HG02588 (cell line): ENCODE results near the gene ZNF74.

ENCODE experiments used
- ATAC-seq: cut with Tn5 transposase; IDR thresholded peaks from one replicate; pipeline ENCODE4 v1.9.1; 2021; ENCODE audit warnings: mild to moderate bottlenecking, moderate library complexity; ENCODE audit not compliant: unreplicated experiment

Gene ZNF74

GRCh38 chr22:20418211-20418788, 24.3 kb downstream of the ZNF74 start:
- ATAC-seq = no peak

GRCh38 chr22:20419664-20419951, 25.7 kb downstream of the ZNF74 start:
- no peak for ATAC-seq

GRCh38 chr22:20420157-20420842, 26.3 kb downstream of the ZNF74 start:
- no peak for ATAC-seq

- no peak for ATAC-seq
These were observed 27.5 kb downstream of the ZNF74 start for GRCh38 chr22:20421507-20421874.

GRCh38 chr22:20422271-20423007, 28.5 kb downstream of the ZNF74 start:
- no peak for ATAC-seq

GRCh38 chr22:20423008-20423905, 29.3 kb downstream of the ZNF74 start:
- no peak for ATAC-seq

- ATAC-seq = no peak
These were observed 30.1 kb downstream of the ZNF74 start for GRCh38 chr22:20423906-20424551.

- no peak for ATAC-seq
These were observed 30.6 kb downstream of the ZNF74 start for GRCh38 chr22:20424568-20424931.

- no peak for ATAC-seq
These were observed 31.1 kb downstream of the ZNF74 start for GRCh38 chr22:20424932-20425565.

- ATAC-seq = no peak
These were observed 31.8 kb downstream of the ZNF74 start for GRCh38 chr22:20425566-20426258.

GRCh38 chr22:20426259-20426615, 32.3 kb downstream of the ZNF74 start:
- no peak for ATAC-seq

GRCh38 chr22:20427104-20427944, 33.4 kb downstream of the ZNF74 start:
- no peak for ATAC-seq

- no peak for ATAC-seq
These were observed 34.0 kb downstream of the ZNF74 start for GRCh38 chr22:20427945-20428417.

- peak; percentile 11 for ATAC-seq
These were observed 34.7 kb downstream of the ZNF74 start for GRCh38 chr22:20428496-20429253.

GRCh38 chr22:20429254-20430100, 35.5 kb downstream of the ZNF74 start:
- ATAC-seq = peak; percentile 66

- no peak for ATAC-seq
These were observed 36.3 kb downstream of the ZNF74 start for GRCh38 chr22:20430101-20430719.
